H1 (cell line): ENCODE data around the gene DLX4. TPM values are rescaled to one million over a fixed set of nuclear protein-coding genes. Genes with fewer than 3 reads are reported as not detected.

Experiments used
- CTCF ChIA-PET: fragments of 300-600 bp; sonication (Branson Sonifier 250); formaldehyde crosslinking; loops from one replicate; lab custom pipeline; 2021; ENCODE audit not compliant: partially characterized antibody; lab: Charles Lee
- POLR2A ChIA-PET: fragments of 300-600 bp; sonication (Branson Sonifier 250); formaldehyde crosslinking; loops from one replicate; lab custom pipeline; 2021; ENCODE audit warnings: inconsistent platforms; ENCODE audit not compliant: partially characterized antibody; lab: Charles Lee
- DNase-seq, 2 experiments: peaks; one replicate each; pipeline versions ENCODE4 v3.0.0 to v3.0.0-alpha.2; 2010 to 2022; ENCODE audit warnings: low spot score in 2 of 2, low read depth in 1 of 2, mixed read lengths in 1 of 2
- FAIRE-seq: peaks from 2 replicates; lab custom pipeline; 2011; peaks lifted over from hg19 to GRCh38; lab: Jason Lieb, UNC
- H2AFZ ChIP-seq: 2 replicates; pipeline ENCODE4 v1.8.1; 2012; ENCODE audit warnings: low read length, inconsistent platforms
- H2AK5ac ChIP-seq: 2 replicates; pipeline ENCODE4 v1.6.1; 2013; ENCODE audit warnings: low read depth, low read length
- H2BK120ac ChIP-seq: replicated peaks from 2 replicates; pipeline ENCODE3; 2013; ENCODE audit warnings: low read depth, low read length, inconsistent platforms
- H2BK12ac ChIP-seq: 2 replicates; pipeline ENCODE4 v1.6.1; 2013; ENCODE audit warnings: low read depth, low read length
- H2BK15ac ChIP-seq: 2 replicates; pipeline ENCODE4 v1.6.1; 2013; ENCODE audit warnings: low read length
- H2BK20ac ChIP-seq: 2 replicates; pipeline ENCODE4 v1.6.1; 2013; ENCODE audit warnings: low read length
- H2BK5ac ChIP-seq: 2 replicates; pipeline ENCODE4 v1.6.1; 2013; ENCODE audit warnings: low read depth, low read length
- H3K14ac ChIP-seq: 2 replicates; pipeline ENCODE4 v1.6.1; 2013; ENCODE audit warnings: inconsistent platforms; ENCODE audit not compliant: insufficient read length
- H3K18ac ChIP-seq: 2 replicates; pipeline ENCODE4 v1.6.1; 2013; ENCODE audit warnings: low read length; ENCODE audit errors: extremely low read depth
- H3K23ac ChIP-seq: 2 replicates; pipeline ENCODE4 v1.6.1; 2013; ENCODE audit warnings: inconsistent platforms; ENCODE audit not compliant: insufficient read length
- H3K23me2 ChIP-seq: 2 replicates; pipeline ENCODE4 v1.6.1; 2013; ENCODE audit warnings: low read depth, low read length
- H3K27ac ChIP-seq: 2 replicates; pipeline ENCODE4 v1.6.1; 2011; ENCODE audit warnings: low read depth, low read length, inconsistent platforms
- H3K27me3 ChIP-seq, 4 experiments: replicated peaks in 1 of 4; 1 replicate in 1 of 4; 2 replicates in 3 of 4; pipeline versions ENCODE4 v1.6.1 to v1.8.1; 2011 to 2013; ENCODE audit warnings: low read length in 3 of 4, mild to moderate bottlenecking in 3 of 4, inconsistent platforms in 2 of 4, mixed read lengths in 2 of 4, moderate library complexity in 1 of 4; ENCODE audit not compliant: control insufficient read depth in 3 of 4, insufficient read depth in 3 of 4; ENCODE audit errors: extremely low read depth in 1 of 4
- H3K36me3 ChIP-seq, 4 experiments: 2 replicates each; pipeline versions ENCODE4 v1.6.1 to v1.8.1; 2011 to 2013; ENCODE audit warnings: mild to moderate bottlenecking in 4 of 4, low read length in 3 of 4, moderate library complexity in 2 of 4, control low read depth in 1 of 4, inconsistent platforms in 1 of 4; ENCODE audit not compliant: insufficient read depth in 4 of 4, control insufficient read depth in 2 of 4
- H3K4ac ChIP-seq: replicated peaks from 2 replicates; pipeline ENCODE3; 2013; ENCODE audit warnings: low read length, low read depth, mixed read lengths, inconsistent platforms; ENCODE audit not compliant: insufficient read length
- H3K4me1 ChIP-seq, 4 experiments: replicated peaks in 1 of 4; 1 replicate in 1 of 4; 2 replicates in 3 of 4; pipeline versions ENCODE4 v1.6.1 to v1.8.1; 2011 to 2013; ENCODE audit warnings: low read length in 3 of 4, inconsistent platforms in 2 of 4, mixed read lengths in 1 of 4; ENCODE audit not compliant: insufficient read depth in 4 of 4, control insufficient read depth in 3 of 4
- H3K4me2 ChIP-seq, 2 experiments: 2 replicates each; pipeline versions ENCODE4 v1.6.1 to v1.8.1; 2011 to 2013; ENCODE audit warnings: low read depth in 2 of 2, low read length in 2 of 2, control low read depth in 1 of 2, inconsistent platforms in 1 of 2, mild to moderate bottlenecking in 1 of 2; ENCODE audit not compliant: insufficient read depth in 1 of 2
- H3K4me3 ChIP-seq, 4 experiments: fragments of 200-600, 300-600 bp in 1 of 4; sonication (generic), shearing (Covaris generic), sonication (Bioruptor Twin) in 1 of 4; 2 replicates each; pipeline versions ENCODE4 v1.5.1 to v1.8.1; 2011 to 2016; ENCODE audit warnings: low read length in 4 of 4, low read depth in 3 of 4, control low read depth in 2 of 4, inconsistent platforms in 2 of 4, mild to moderate bottlenecking in 2 of 4, mixed read lengths in 1 of 4, moderate library complexity in 1 of 4; ENCODE audit not compliant: insufficient read depth in 2 of 4; ENCODE audit errors: extremely low read depth in 1 of 4
- H3K56ac ChIP-seq: replicated peaks from 2 replicates; pipeline ENCODE3; 2013; ENCODE audit warnings: low read depth, mild to moderate bottlenecking, mixed read lengths, low read length, inconsistent platforms; ENCODE audit not compliant: insufficient read length
- H3K79me1 ChIP-seq: 2 replicates; pipeline ENCODE4 v1.6.1; 2013; ENCODE audit warnings: low read depth, low read length, control low read depth
- H3K79me2 ChIP-seq, 2 experiments: 2 replicates each; pipeline versions ENCODE4 v1.6.1 to v1.8.1; 2012 to 2013; ENCODE audit warnings: low read length in 2 of 2, mild to moderate bottlenecking in 2 of 2, inconsistent platforms in 1 of 2; ENCODE audit not compliant: insufficient read depth in 2 of 2, control insufficient read depth in 1 of 2
- H3K9ac ChIP-seq, 4 experiments: replicated peaks in 1 of 4; 1 replicate in 1 of 4; 2 replicates in 3 of 4; pipeline versions ENCODE4 v1.6.1 to v1.8.1; 2011 to 2013; ENCODE audit warnings: low read depth in 3 of 4, low read length in 3 of 4, control low read depth in 2 of 4, mild to moderate bottlenecking in 2 of 4, moderate library complexity in 2 of 4, inconsistent platforms in 1 of 4; ENCODE audit errors: extremely low read depth in 1 of 4
- H3K9me3 ChIP-seq, 2 experiments: 2 replicates each; pipeline versions ENCODE4 v1.6.1 to v1.8.1; 2012 to 2013; ENCODE audit warnings: mild to moderate bottlenecking in 2 of 2, moderate library complexity in 2 of 2, control low read depth in 1 of 2, inconsistent platforms in 1 of 2, low read depth in 1 of 2, low read length in 1 of 2, mixed read lengths in 1 of 2; ENCODE audit not compliant: insufficient read depth in 2 of 2
- H4K20me1 ChIP-seq, 2 experiments: replicated peaks in 1 of 2; 2 replicates each; pipeline versions ENCODE3 to v1.8.1; 2011 to 2013; ENCODE audit warnings: inconsistent platforms in 2 of 2, low read length in 2 of 2, mild to moderate bottlenecking in 1 of 2; ENCODE audit not compliant: insufficient read depth in 2 of 2, control insufficient read depth in 1 of 2
- H4K5ac ChIP-seq: 2 replicates; pipeline ENCODE4 v1.6.1; 2013; ENCODE audit warnings: low read length, low read depth, mixed read lengths, inconsistent platforms; ENCODE audit not compliant: insufficient read length
- H4K8ac ChIP-seq: 2 replicates; pipeline ENCODE4 v1.8.0; 2013; ENCODE audit warnings: mild to moderate bottlenecking, moderate library complexity, low read length, inconsistent platforms; ENCODE audit not compliant: insufficient read depth; ENCODE audit errors: extremely low read depth
- H4K91ac ChIP-seq: replicated peaks from 2 replicates; pipeline ENCODE3; 2013; ENCODE audit warnings: low read length, mixed read lengths, inconsistent platforms; ENCODE audit not compliant: insufficient read length
- HDAC2 ChIP-seq, 2 experiments: fragments of 300-600 bp in 1 of 2; sonication (generic) in 1 of 2; IDR thresholded peaks; 2 replicates each; pipeline ENCODE4 v1.6.1; 2011 to 2012; ENCODE audit warnings: low read depth in 2 of 2, low read length in 2 of 2, mild to moderate bottlenecking in 2 of 2, moderate library complexity in 2 of 2, borderline replicate concordance in 1 of 2, inconsistent platforms in 1 of 2
- KDM5A ChIP-seq: fragments of 200-600 bp; IDR thresholded peaks from 2 replicates; pipeline ENCODE4 v1.7.1; 2012; ENCODE audit warnings: mild to moderate bottlenecking, low read length, inconsistent platforms, mixed read lengths
- RBBP5 ChIP-seq: IDR thresholded peaks from 2 replicates; pipeline ENCODE4 v1.7.1; 2012; ENCODE audit warnings: low read depth, mild to moderate bottlenecking, inconsistent platforms, low read length, moderate library complexity, borderline replicate concordance
- RNF2 ChIP-seq: fragments of 200-900, 300-1000 bp; sonication (generic); IDR thresholded peaks from 2 replicates; pipeline ENCODE4 v1.7.1; 2016; ENCODE audit warnings: borderline replicate concordance, low read depth, mild to moderate bottlenecking, antibody characterized with exemption, low read length; ENCODE audit not compliant: poor library complexity, severe bottlenecking; ENCODE audit errors: missing control alignments
- RXRA ChIP-seq: IDR thresholded peaks from 2 replicates; pipeline ENCODE4 v1.6.1; 2011; ENCODE audit warnings: low read depth, mild to moderate bottlenecking, low read length, moderate library complexity; ENCODE audit not compliant: insufficient read depth
- SIRT6 ChIP-seq: IDR thresholded peaks from one replicate; pipeline ENCODE4 v1.7.1; 2012; ENCODE audit warnings: low read length, inconsistent platforms
- SIX5 ChIP-seq: IDR thresholded peaks from 2 replicates; pipeline ENCODE4 v1.6.1; 2011; ENCODE audit warnings: mild to moderate bottlenecking, low read depth, low read length
- TCF12 ChIP-seq: IDR thresholded peaks from 2 replicates; pipeline ENCODE4 v1.6.1; 2011; ENCODE audit warnings: low read depth, mild to moderate bottlenecking, low read length
- TEAD4 ChIP-seq: IDR thresholded peaks from 2 replicates; pipeline ENCODE4 v1.6.1; 2012; ENCODE audit warnings: low read depth, low read length, inconsistent platforms, mixed read lengths
- ZNF274 ChIP-seq: IDR thresholded peaks from 2 replicates; pipeline ENCODE4 v1.7.0; 2012; ENCODE audit warnings: low read length, borderline replicate concordance; ENCODE audit errors: extremely low read depth
- WGBS, 2 experiments: shearing (Covaris generic) in 1 of 2; methylation state at CpG; one replicate each; pipeline versions ENCODE4 v1.1.6 to v1.1.7; 2013 to 2015; ENCODE audit warnings: low lambda C conversion rate in 2 of 2, mixed read lengths in 2 of 2, inconsistent platforms in 1 of 2, low coverage in 1 of 2, missing lambda C conversion rate in 1 of 2; ENCODE audit not compliant: insufficient replicate concordance in 2 of 2, insufficient coverage in 1 of 2, insufficient read length in 1 of 2; ENCODE audit errors: extremely low coverage in 1 of 2, missing lambda C conversion rate in 1 of 2; 5-methylcytosine and 5-hydroxymethylcytosine counted together
- polyA plus RNA-seq, 7 experiments: library from polyadenylated mRNA; depleted of rRNA in 3 of 7; stranded (reverse) in 5 of 7; unstranded in 2 of 7; fragments of >200 nt in 5 of 7; fragments of 200-250 nt in 2 of 7; gene quantifications; 1 replicate in 5 of 7; 2 replicates in 1 of 7; 4 replicates in 1 of 7; pipeline versions ENCODE4 v1.2.1 to v1.2.3, GENCODE V29; 2011 to 2013; ENCODE audit warnings: missing spikeins in 2 of 7, mixed read lengths in 2 of 7
- total RNA-seq: library from RNA; stranded (reverse); fragmentation: NEBNext Ultra II Directional; extraction: Animal tissue kit (Norgen Biotek cat#: 25700); gene quantifications from 2 replicates; pipeline ENCODE4 v1.2.1, GENCODE V29; 2021
- TF ChIP-seq, protein P1 (sequence below): IDR thresholded peaks from 2 replicates; pipeline ENCODE4 v1.6.1; 2012; ENCODE audit warnings: low read length, inconsistent platforms

DLX4 gene
- total and polyA plus RNA-seq, 2 of the 8 experiments (the other 6 are each of a cell fraction or from before 2014, with no cell fraction given), result 0.67 to 0.80 TPM

- Histone ChIP-seq H3K9ac (no peak overlapping the region), H2BK20ac (no peak overlapping the region), H3K14ac (no peak overlapping the region), H4K91ac (no peak overlapping the region), H3K4ac (no peak overlapping the region), H3K4me1 (no peaks in the 10 kb centered on the region), H2BK12ac (no peak overlapping the region), H3K9me3 (peaks cover 16 to 21% of the 10 kb centered on the region in 2 experiments), H2AFZ (no peak overlapping the region), H3K27ac (no peak overlapping the region), H2BK5ac (no peak overlapping the region), H3K23ac (no peak overlapping the region), H3K36me3 (no peaks in the 10 kb centered on the region), H3K4me2 (no peak overlapping the region), H3K56ac (no peak overlapping the region), H2BK15ac (no peak overlapping the region), H3K23me2 (no peaks in the 10 kb centered on the region), H3K79me2 (no peaks in the 10 kb centered on the region), H4K5ac (no peak overlapping the region), H2AK5ac (no peak overlapping the region), H3K79me1 (no peaks in the 10 kb centered on the region), H2BK120ac (no peak overlapping the region), H3K27me3 (no peaks in the 10 kb centered on the region), H3K4me3 (no peak overlapping the region), H3K18ac (no peak overlapping the region), H4K20me1 (no peaks in the 10 kb centered on the region), H4K8ac (no peak overlapping the region)
- whole genome bisulfite sequencing, 2 experiments, result 14% methylated on average over 1 of the region's 1 CpG; no CpG with 5 or more reads in 1 of the 2 experiments
- FAIRE-seq, result no peak
- no peak for DNase-seq
- ChIA-PET CTCF (interaction anchor here (0.8 to 2.6 kb wide), 5 partner anchors 11 to 114 kb away, joined by 3 to 9 read pairs (median 6); no protein-coding TSS in a partner anchor), POLR2A (no interaction called here)
- TF ChIP-seq RXRA, result no peak
- no peak for TF ChIP-seq KDM5A
- TF ChIP-seq, protein P1, sequence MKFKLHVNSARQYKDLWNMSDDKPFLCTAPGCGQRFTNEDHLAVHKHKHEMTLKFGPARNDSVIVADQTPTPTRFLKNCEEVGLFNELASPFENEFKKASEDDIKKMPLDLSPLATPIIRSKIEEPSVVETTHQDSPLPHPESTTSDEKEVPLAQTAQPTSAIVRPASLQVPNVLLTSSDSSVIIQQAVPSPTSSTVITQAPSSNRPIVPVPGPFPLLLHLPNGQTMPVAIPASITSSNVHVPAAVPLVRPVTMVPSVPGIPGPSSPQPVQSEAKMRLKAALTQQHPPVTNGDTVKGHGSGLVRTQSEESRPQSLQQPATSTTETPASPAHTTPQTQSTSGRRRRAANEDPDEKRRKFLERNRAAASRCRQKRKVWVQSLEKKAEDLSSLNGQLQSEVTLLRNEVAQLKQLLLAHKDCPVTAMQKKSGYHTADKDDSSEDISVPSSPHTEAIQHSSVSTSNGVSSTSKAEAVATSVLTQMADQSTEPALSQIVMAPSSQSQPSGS, result no peak
- no peak for TF ChIP-seq RNF2
- TF ChIP-seq SIRT6, result no peak
- no peak for TF ChIP-seq TCF12
- TF ChIP-seq RBBP5, result no peak
- no peak for TF ChIP-seq ZNF274
- TF ChIP-seq HDAC2 (IDR thresholded peaks at IDR 0.05; ENCODE audit: borderline replicate concordance in 1 of 2, low read depth in 2 of 2, low read length in 2 of 2), result no peak
- TF ChIP-seq TEAD4, result no peak
- TF ChIP-seq SIX5, result no peak
Measured at GRCh38 chr17:50014471-50015088, 45.6 kb downstream of the DLX4 start.
